H1 (cell line): ENCODE measurements around the gene AHI1. TPM values are rescaled to one million over a fixed set of nuclear protein-coding genes. Genes with fewer than 3 reads are reported as not detected.

ENCODE experiments used
- CTCF ChIA-PET: fragments of 300-600 bp; sonication (Branson Sonifier 250); formaldehyde crosslinking; loops from one replicate; lab custom pipeline; 2021; ENCODE audit not compliant: partially characterized antibody; lab: Charles Lee
- POLR2A ChIA-PET: fragments of 300-600 bp; sonication (Branson Sonifier 250); formaldehyde crosslinking; loops from one replicate; lab custom pipeline; 2021; ENCODE audit warnings: inconsistent platforms; ENCODE audit not compliant: partially characterized antibody; lab: Charles Lee
- DNase-seq, 2 experiments: peaks; one replicate each; pipeline versions ENCODE4 v3.0.0 to v3.0.0-alpha.2; 2010 to 2022; ENCODE audit warnings: low spot score in 2 of 2, low read depth in 1 of 2, mixed read lengths in 1 of 2
- FAIRE-seq: peaks from 2 replicates; lab custom pipeline; 2011; peaks lifted over from hg19 to GRCh38; lab: Jason Lieb, UNC
- H2AFZ ChIP-seq: 2 replicates; pipeline ENCODE4 v1.8.1; 2012; ENCODE audit warnings: low read length, inconsistent platforms
- H2AK5ac ChIP-seq: 2 replicates; pipeline ENCODE4 v1.6.1; 2013; ENCODE audit warnings: low read depth, low read length
- H2BK120ac ChIP-seq: replicated peaks from 2 replicates; pipeline ENCODE3; 2013; ENCODE audit warnings: low read depth, low read length, inconsistent platforms
- H2BK12ac ChIP-seq: 2 replicates; pipeline ENCODE4 v1.6.1; 2013; ENCODE audit warnings: low read depth, low read length
- H2BK15ac ChIP-seq: 2 replicates; pipeline ENCODE4 v1.6.1; 2013; ENCODE audit warnings: low read length
- H2BK20ac ChIP-seq: 2 replicates; pipeline ENCODE4 v1.6.1; 2013; ENCODE audit warnings: low read length
- H2BK5ac ChIP-seq: 2 replicates; pipeline ENCODE4 v1.6.1; 2013; ENCODE audit warnings: low read depth, low read length
- H3K14ac ChIP-seq: 2 replicates; pipeline ENCODE4 v1.6.1; 2013; ENCODE audit warnings: inconsistent platforms; ENCODE audit not compliant: insufficient read length
- H3K18ac ChIP-seq: 2 replicates; pipeline ENCODE4 v1.6.1; 2013; ENCODE audit warnings: low read length; ENCODE audit errors: extremely low read depth
- H3K23ac ChIP-seq: 2 replicates; pipeline ENCODE4 v1.6.1; 2013; ENCODE audit warnings: inconsistent platforms; ENCODE audit not compliant: insufficient read length
- H3K23me2 ChIP-seq: 2 replicates; pipeline ENCODE4 v1.6.1; 2013; ENCODE audit warnings: low read depth, low read length
- H3K27ac ChIP-seq: 2 replicates; pipeline ENCODE4 v1.6.1; 2011; ENCODE audit warnings: low read depth, low read length, inconsistent platforms
- H3K27me3 ChIP-seq, 4 experiments: replicated peaks in 1 of 4; 1 replicate in 1 of 4; 2 replicates in 3 of 4; pipeline versions ENCODE4 v1.6.1 to v1.8.1; 2011 to 2013; ENCODE audit warnings: low read length in 3 of 4, mild to moderate bottlenecking in 3 of 4, inconsistent platforms in 2 of 4, mixed read lengths in 2 of 4, moderate library complexity in 1 of 4; ENCODE audit not compliant: control insufficient read depth in 3 of 4, insufficient read depth in 3 of 4; ENCODE audit errors: extremely low read depth in 1 of 4
- H3K36me3 ChIP-seq, 4 experiments: 2 replicates each; pipeline versions ENCODE4 v1.6.1 to v1.8.1; 2011 to 2013; ENCODE audit warnings: mild to moderate bottlenecking in 4 of 4, low read length in 3 of 4, moderate library complexity in 2 of 4, control low read depth in 1 of 4, inconsistent platforms in 1 of 4; ENCODE audit not compliant: insufficient read depth in 4 of 4, control insufficient read depth in 2 of 4
- H3K4ac ChIP-seq: replicated peaks from 2 replicates; pipeline ENCODE3; 2013; ENCODE audit warnings: low read length, low read depth, mixed read lengths, inconsistent platforms; ENCODE audit not compliant: insufficient read length
- H3K4me1 ChIP-seq, 4 experiments: replicated peaks in 1 of 4; 1 replicate in 1 of 4; 2 replicates in 3 of 4; pipeline versions ENCODE4 v1.6.1 to v1.8.1; 2011 to 2013; ENCODE audit warnings: low read length in 3 of 4, inconsistent platforms in 2 of 4, mixed read lengths in 1 of 4; ENCODE audit not compliant: insufficient read depth in 4 of 4, control insufficient read depth in 3 of 4
- H3K4me2 ChIP-seq, 2 experiments: 2 replicates each; pipeline versions ENCODE4 v1.6.1 to v1.8.1; 2011 to 2013; ENCODE audit warnings: low read depth in 2 of 2, low read length in 2 of 2, control low read depth in 1 of 2, inconsistent platforms in 1 of 2, mild to moderate bottlenecking in 1 of 2; ENCODE audit not compliant: insufficient read depth in 1 of 2
- H3K4me3 ChIP-seq, 4 experiments: fragments of 200-600, 300-600 bp in 1 of 4; sonication (generic), shearing (Covaris generic), sonication (Bioruptor Twin) in 1 of 4; 2 replicates each; pipeline versions ENCODE4 v1.5.1 to v1.8.1; 2011 to 2016; ENCODE audit warnings: low read length in 4 of 4, low read depth in 3 of 4, control low read depth in 2 of 4, inconsistent platforms in 2 of 4, mild to moderate bottlenecking in 2 of 4, mixed read lengths in 1 of 4, moderate library complexity in 1 of 4; ENCODE audit not compliant: insufficient read depth in 2 of 4; ENCODE audit errors: extremely low read depth in 1 of 4
- H3K56ac ChIP-seq: replicated peaks from 2 replicates; pipeline ENCODE3; 2013; ENCODE audit warnings: low read depth, mild to moderate bottlenecking, mixed read lengths, low read length, inconsistent platforms; ENCODE audit not compliant: insufficient read length
- H3K79me1 ChIP-seq: 2 replicates; pipeline ENCODE4 v1.6.1; 2013; ENCODE audit warnings: low read depth, low read length, control low read depth
- H3K79me2 ChIP-seq, 2 experiments: 2 replicates each; pipeline versions ENCODE4 v1.6.1 to v1.8.1; 2012 to 2013; ENCODE audit warnings: low read length in 2 of 2, mild to moderate bottlenecking in 2 of 2, inconsistent platforms in 1 of 2; ENCODE audit not compliant: insufficient read depth in 2 of 2, control insufficient read depth in 1 of 2
- H3K9ac ChIP-seq, 4 experiments: replicated peaks in 1 of 4; 1 replicate in 1 of 4; 2 replicates in 3 of 4; pipeline versions ENCODE4 v1.6.1 to v1.8.1; 2011 to 2013; ENCODE audit warnings: low read depth in 3 of 4, low read length in 3 of 4, control low read depth in 2 of 4, mild to moderate bottlenecking in 2 of 4, moderate library complexity in 2 of 4, inconsistent platforms in 1 of 4; ENCODE audit errors: extremely low read depth in 1 of 4
- H3K9me3 ChIP-seq, 2 experiments: 2 replicates each; pipeline versions ENCODE4 v1.6.1 to v1.8.1; 2012 to 2013; ENCODE audit warnings: mild to moderate bottlenecking in 2 of 2, moderate library complexity in 2 of 2, control low read depth in 1 of 2, inconsistent platforms in 1 of 2, low read depth in 1 of 2, low read length in 1 of 2, mixed read lengths in 1 of 2; ENCODE audit not compliant: insufficient read depth in 2 of 2
- H4K20me1 ChIP-seq, 2 experiments: replicated peaks in 1 of 2; 2 replicates each; pipeline versions ENCODE3 to v1.8.1; 2011 to 2013; ENCODE audit warnings: inconsistent platforms in 2 of 2, low read length in 2 of 2, mild to moderate bottlenecking in 1 of 2; ENCODE audit not compliant: insufficient read depth in 2 of 2, control insufficient read depth in 1 of 2
- H4K5ac ChIP-seq: 2 replicates; pipeline ENCODE4 v1.6.1; 2013; ENCODE audit warnings: low read length, low read depth, mixed read lengths, inconsistent platforms; ENCODE audit not compliant: insufficient read length
- H4K8ac ChIP-seq: 2 replicates; pipeline ENCODE4 v1.8.0; 2013; ENCODE audit warnings: mild to moderate bottlenecking, moderate library complexity, low read length, inconsistent platforms; ENCODE audit not compliant: insufficient read depth; ENCODE audit errors: extremely low read depth
- H4K91ac ChIP-seq: replicated peaks from 2 replicates; pipeline ENCODE3; 2013; ENCODE audit warnings: low read length, mixed read lengths, inconsistent platforms; ENCODE audit not compliant: insufficient read length
- ASH2L ChIP-seq: fragments of 200-600, 300-600 bp; sonication (generic); IDR thresholded peaks from one replicate; pipeline ENCODE4 v1.7.1; 2017; ENCODE audit warnings: low read length
- BCL11A ChIP-seq, 2 experiments: IDR thresholded peaks; one replicate each; pipeline ENCODE4 v1.6.1; 2011; ENCODE audit warnings: low read depth in 2 of 2, low read length in 2 of 2, mild to moderate bottlenecking in 2 of 2
- BRCA1 ChIP-seq: IDR thresholded peaks from 2 replicates; pipeline ENCODE4 v1.6.1; 2012; ENCODE audit warnings: low read depth, low read length, improper control_type of control experiment
- GABPA ChIP-seq: IDR thresholded peaks from 2 replicates; pipeline ENCODE4 v1.6.1; 2011; ENCODE audit warnings: mild to moderate bottlenecking, low read length, moderate library complexity, borderline replicate concordance; ENCODE audit not compliant: insufficient read depth
- KDM5A ChIP-seq: fragments of 200-600 bp; IDR thresholded peaks from 2 replicates; pipeline ENCODE4 v1.7.1; 2012; ENCODE audit warnings: mild to moderate bottlenecking, low read length, inconsistent platforms, mixed read lengths
- NANOG ChIP-seq: IDR thresholded peaks from 2 replicates; pipeline ENCODE4 v1.6.1; 2011; ENCODE audit warnings: low read length, low read depth, mild to moderate bottlenecking, inconsistent platforms; ENCODE audit not compliant: insufficient read depth, poor library complexity, severe bottlenecking
- POLR2A ChIP-seq, 2 experiments: IDR thresholded peaks; 1 replicate in 1 of 2; 2 replicates in 1 of 2; pipeline ENCODE4 v1.6.1; 2011; ENCODE audit warnings: low read depth in 2 of 2, low read length in 2 of 2, mild to moderate bottlenecking in 2 of 2; ENCODE audit errors: control extremely low read depth in 1 of 2
- POU5F1 ChIP-seq: IDR thresholded peaks from 2 replicates; pipeline ENCODE4 v1.6.1; 2011; ENCODE audit warnings: low read depth, mild to moderate bottlenecking, low read length, moderate library complexity
- RAD21 ChIP-seq, 2 experiments: IDR thresholded peaks in 1 of 2; conservative IDR thresholded peaks in 1 of 2; 2 replicates each; pipeline ENCODE4 v1.6.1; 2011; ENCODE audit warnings: low read depth in 2 of 2, low read length in 2 of 2, improper control_type of control experiment in 1 of 2, inconsistent platforms in 1 of 2, mild to moderate bottlenecking in 1 of 2, moderate library complexity in 1 of 2
- SIX5 ChIP-seq: IDR thresholded peaks from 2 replicates; pipeline ENCODE4 v1.6.1; 2011; ENCODE audit warnings: mild to moderate bottlenecking, low read depth, low read length
- SP2 ChIP-seq: IDR thresholded peaks from 2 replicates; pipeline ENCODE4 v1.6.1; 2012; ENCODE audit warnings: mild to moderate bottlenecking, low read length, inconsistent platforms
- TEAD4 ChIP-seq: IDR thresholded peaks from 2 replicates; pipeline ENCODE4 v1.6.1; 2012; ENCODE audit warnings: low read depth, low read length, inconsistent platforms, mixed read lengths
- YY1 ChIP-seq: IDR thresholded peaks from 2 replicates; pipeline ENCODE4 v1.6.1; 2011; ENCODE audit warnings: low read depth, mild to moderate bottlenecking, low read length
- WGBS, 2 experiments: shearing (Covaris generic) in 1 of 2; methylation state at CpG; one replicate each; pipeline versions ENCODE4 v1.1.6 to v1.1.7; 2013 to 2015; ENCODE audit warnings: low lambda C conversion rate in 2 of 2, mixed read lengths in 2 of 2, inconsistent platforms in 1 of 2, low coverage in 1 of 2, missing lambda C conversion rate in 1 of 2; ENCODE audit not compliant: insufficient replicate concordance in 2 of 2, insufficient coverage in 1 of 2, insufficient read length in 1 of 2; ENCODE audit errors: extremely low coverage in 1 of 2, missing lambda C conversion rate in 1 of 2; 5-methylcytosine and 5-hydroxymethylcytosine counted together
- polyA plus RNA-seq, 7 experiments: library from polyadenylated mRNA; depleted of rRNA in 3 of 7; stranded (reverse) in 5 of 7; unstranded in 2 of 7; fragments of >200 nt in 5 of 7; fragments of 200-250 nt in 2 of 7; gene quantifications; 1 replicate in 5 of 7; 2 replicates in 1 of 7; 4 replicates in 1 of 7; pipeline versions ENCODE4 v1.2.1 to v1.2.3, GENCODE V29; 2011 to 2013; ENCODE audit warnings: missing spikeins in 2 of 7, mixed read lengths in 2 of 7
- total RNA-seq: library from RNA; stranded (reverse); fragmentation: NEBNext Ultra II Directional; extraction: Animal tissue kit (Norgen Biotek cat#: 25700); gene quantifications from 2 replicates; pipeline ENCODE4 v1.2.1, GENCODE V29; 2021
- TF ChIP-seq, protein P1 (sequence below): IDR thresholded peaks from 2 replicates; pipeline ENCODE4 v1.6.1; 2011; ENCODE audit warnings: low read depth, mild to moderate bottlenecking, low read length; ENCODE audit not compliant: insufficient read depth

AHI1 gene
- total and polyA plus RNA-seq, 2 of the 8 experiments (the other 6 are each of a cell fraction or from before 2014, with no cell fraction given) = 4.2 to 19.6 TPM

DNA sequence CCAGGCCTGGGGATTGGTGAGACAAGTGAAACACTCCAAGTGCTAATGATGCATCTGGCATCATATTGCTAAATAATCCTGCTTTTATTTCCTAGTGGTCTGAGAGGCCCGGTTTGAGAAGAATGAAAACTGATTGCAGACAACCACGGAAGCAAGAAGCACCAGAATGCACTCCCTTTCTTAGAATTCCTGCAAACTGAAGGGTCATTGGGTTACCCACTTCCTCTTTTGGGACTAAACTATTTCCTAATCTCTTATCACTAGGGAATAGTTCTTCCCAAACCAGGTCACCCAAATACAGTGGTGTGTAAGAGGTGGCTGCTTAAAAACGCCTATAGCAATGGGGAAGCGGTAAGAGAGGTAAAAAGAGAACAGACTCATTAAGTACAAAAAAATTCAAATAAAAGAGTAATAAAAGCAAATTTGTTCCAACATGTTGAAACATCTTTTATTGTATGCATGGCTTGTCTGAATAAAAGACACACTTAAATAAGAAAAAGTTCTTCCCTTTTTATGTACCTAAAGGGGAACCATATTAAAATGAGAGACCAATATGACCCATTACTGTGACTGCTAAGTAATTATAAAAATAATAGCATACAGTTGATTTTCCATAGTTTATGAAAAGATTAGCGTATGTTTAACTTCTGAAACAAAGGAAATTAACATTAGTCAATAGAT, 190.7 kb downstream of the AHI1 start:
- Histone ChIP-seq H3K56ac (no peak overlapping the region), H3K4me3 (no peak overlapping the region), H2AK5ac (no peak overlapping the region), H3K23ac (no peak overlapping the region), H3K4me1 (no peaks in the 10 kb centered on the region), H3K27me3 (no peaks in the 10 kb centered on the region; a peak in 1 of 7 replicates), H3K9ac (no peak overlapping the region), H3K79me2 (no peaks in the 10 kb centered on the region), H3K36me3 (peaks cover 0 to 3% (median under 1%) of the 10 kb centered on the region in 4 experiments; a peak in 2 of 8 replicates), H3K4me2 (no peak overlapping the region), H3K4ac (no peak overlapping the region), H3K14ac (no peak overlapping the region), H3K79me1 (no peaks in the 10 kb centered on the region), H3K27ac (no peak overlapping the region), H2BK120ac (no peak overlapping the region), H2BK12ac (no peak overlapping the region), H3K9me3 (no peaks in the 10 kb centered on the region), H2BK20ac (no peak overlapping the region), H4K20me1 (no peaks in the 10 kb centered on the region), H3K23me2 (no peaks in the 10 kb centered on the region), H4K8ac (no peak overlapping the region), H4K5ac (no peak overlapping the region), H2BK15ac (no peak overlapping the region), H2BK5ac (no peak overlapping the region), H2AFZ (no peak overlapping the region), H3K18ac (no peak overlapping the region), H4K91ac (no peak overlapping the region)
- 95% methylated on average over 5 of the region's 5 CpGs; no CpG with 5 or more reads in 1 of the 2 experiments for WGBS, 2 experiments
- ChIA-PET CTCF (no interaction called here), POLR2A (no interaction called here)
- DNase-seq = no peak
- FAIRE-seq = no peak
- TF ChIP-seq SIX5 (no peak), YY1 (no peak), SP2 (no peak), RAD21 (IDR thresholded peaks at IDR 0.05 in 1 of 2, conservative IDR thresholded peaks at IDR 0.05 in 1 of 2; ENCODE audit: low read depth in 2 of 2, low read length in 2 of 2) (no peak), TEAD4 (no peak), NANOG (no peak), BCL11A (IDR thresholded peaks at IDR 0.05; ENCODE audit: low read depth in 2 of 2, low read length in 2 of 2) (no peak), GABPA (no peak), ASH2L (no peak), POU5F1 (no peak), POLR2A (IDR thresholded peaks at IDR 0.05; ENCODE audit: control extremely low read depth in 1 of 2, low read depth in 2 of 2, low read length in 2 of 2) (no peak), KDM5A (no peak), BRCA1 (no peak)
- TF ChIP-seq, protein P1, sequence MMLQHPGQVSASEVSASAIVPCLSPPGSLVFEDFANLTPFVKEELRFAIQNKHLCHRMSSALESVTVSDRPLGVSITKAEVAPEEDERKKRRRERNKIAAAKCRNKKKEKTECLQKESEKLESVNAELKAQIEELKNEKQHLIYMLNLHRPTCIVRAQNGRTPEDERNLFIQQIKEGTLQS = no peak
